ENCODE results near the gene BOC. TPM values are rescaled to one million over a fixed set of nuclear protein-coding genes. Genes with fewer than 3 reads are reported as not detected.

BOC gene
- total and polyA plus RNA-seq, 4 donors, result 2.9 to 21.9 (median 6.4) TPM

- H3K27ac ChIP-seq (ENCODE audit: low read depth in 1 of 2, low read length in 1 of 2), result no peak overlapping the region
- H3K4me3 ChIP-seq, result no peak overlapping the region
- TF ChIP-seq, protein P1, sequence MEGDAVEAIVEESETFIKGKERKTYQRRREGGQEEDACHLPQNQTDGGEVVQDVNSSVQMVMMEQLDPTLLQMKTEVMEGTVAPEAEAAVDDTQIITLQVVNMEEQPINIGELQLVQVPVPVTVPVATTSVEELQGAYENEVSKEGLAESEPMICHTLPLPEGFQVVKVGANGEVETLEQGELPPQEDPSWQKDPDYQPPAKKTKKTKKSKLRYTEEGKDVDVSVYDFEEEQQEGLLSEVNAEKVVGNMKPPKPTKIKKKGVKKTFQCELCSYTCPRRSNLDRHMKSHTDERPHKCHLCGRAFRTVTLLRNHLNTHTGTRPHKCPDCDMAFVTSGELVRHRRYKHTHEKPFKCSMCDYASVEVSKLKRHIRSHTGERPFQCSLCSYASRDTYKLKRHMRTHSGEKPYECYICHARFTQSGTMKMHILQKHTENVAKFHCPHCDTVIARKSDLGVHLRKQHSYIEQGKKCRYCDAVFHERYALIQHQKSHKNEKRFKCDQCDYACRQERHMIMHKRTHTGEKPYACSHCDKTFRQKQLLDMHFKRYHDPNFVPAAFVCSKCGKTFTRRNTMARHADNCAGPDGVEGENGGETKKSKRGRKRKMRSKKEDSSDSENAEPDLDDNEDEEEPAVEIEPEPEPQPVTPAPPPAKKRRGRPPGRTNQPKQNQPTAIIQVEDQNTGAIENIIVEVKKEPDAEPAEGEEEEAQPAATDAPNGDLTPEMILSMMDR (IDR thresholded peaks at IDR 0.05; ENCODE audit: control extremely low read depth, extremely low read depth), result no peak
- H3K9me3 ChIP-seq (ENCODE audit: control insufficient read depth in 4 of 4, insufficient read depth in 3 of 4, low read length in 3 of 4), result no peaks in the 10 kb centered on the region
- H3K27me3 ChIP-seq (ENCODE audit: control insufficient read depth in 3 of 3, insufficient read depth in 3 of 3, low read length in 2 of 3), result peaks cover 0 to 4% (median 0%) of the 10 kb centered on the region in 3 donors
- DNase-seq (no peak), ATAC-seq (ENCODE audit: insufficient read depth, low FRiP score) (no peak)
- 82 to 94% methylated on average over 2 of the region's 2 CpGs for WGBS, 2 donors
- peaks cover 0 to 8% (median 0%) of the 10 kb centered on the region in 5 donors for H3K4me1 ChIP-seq (ENCODE audit: control insufficient read depth in 5 of 5, insufficient read depth in 5 of 5, low read length in 5 of 5)
- no peak overlapping the region for H3K9ac ChIP-seq (ENCODE audit: insufficient read depth in 1 of 2, low read length in 2 of 2)
- no peaks in the 10 kb centered on the region for H3K36me3 ChIP-seq (ENCODE audit: control insufficient read depth in 4 of 4, insufficient read depth in 4 of 4, low read length in 4 of 4)
Observed at GRCh38 chr3:113205481-113205880, 5.9 kb upstream of the BOC start.

- peak overlapping the region; percentile 40 for H3K4me3 ChIP-seq
- H3K4me1 ChIP-seq (ENCODE audit: control insufficient read depth in 5 of 5, insufficient read depth in 5 of 5, low read length in 5 of 5), result peaks cover 0 to 30% (median 5%) of the 10 kb centered on the region in 5 donors
- H3K27me3 ChIP-seq (ENCODE audit: control insufficient read depth in 3 of 3, insufficient read depth in 3 of 3, low read length in 2 of 3), result peaks cover 0 to 18% (median 2%) of the 10 kb centered on the region in 3 donors
- TF ChIP-seq, protein P1 (IDR thresholded peaks at IDR 0.05; ENCODE audit: control extremely low read depth, extremely low read depth), result no peak
- WGBS, 2 donors, result 39 to 46% methylated on average over 22 of the region's 22 CpGs
- H3K27ac ChIP-seq (ENCODE audit: low read depth in 1 of 2, low read length in 1 of 2), result peak overlapping the region in 1 of 2 donors; percentile 17
- no peak for ATAC-seq (ENCODE audit: insufficient read depth, low FRiP score)
- H3K36me3 ChIP-seq (ENCODE audit: control insufficient read depth in 4 of 4, insufficient read depth in 4 of 4, low read length in 4 of 4), result peaks cover 0 to 3% (median 0%) of the 10 kb centered on the region in 4 donors
- no peaks in the 10 kb centered on the region for H3K9me3 ChIP-seq (ENCODE audit: control insufficient read depth in 4 of 4, insufficient read depth in 3 of 4, low read length in 3 of 4)
- peak; percentile 47 to 72 (median 67) for DNase-seq
- H3K9ac ChIP-seq (ENCODE audit: insufficient read depth in 1 of 2, low read length in 2 of 2), result peak overlapping the region; percentile 21 to 85
Observed at GRCh38 chr3:113210604-113211329, 590 bp upstream of the BOC start.

DNA sequence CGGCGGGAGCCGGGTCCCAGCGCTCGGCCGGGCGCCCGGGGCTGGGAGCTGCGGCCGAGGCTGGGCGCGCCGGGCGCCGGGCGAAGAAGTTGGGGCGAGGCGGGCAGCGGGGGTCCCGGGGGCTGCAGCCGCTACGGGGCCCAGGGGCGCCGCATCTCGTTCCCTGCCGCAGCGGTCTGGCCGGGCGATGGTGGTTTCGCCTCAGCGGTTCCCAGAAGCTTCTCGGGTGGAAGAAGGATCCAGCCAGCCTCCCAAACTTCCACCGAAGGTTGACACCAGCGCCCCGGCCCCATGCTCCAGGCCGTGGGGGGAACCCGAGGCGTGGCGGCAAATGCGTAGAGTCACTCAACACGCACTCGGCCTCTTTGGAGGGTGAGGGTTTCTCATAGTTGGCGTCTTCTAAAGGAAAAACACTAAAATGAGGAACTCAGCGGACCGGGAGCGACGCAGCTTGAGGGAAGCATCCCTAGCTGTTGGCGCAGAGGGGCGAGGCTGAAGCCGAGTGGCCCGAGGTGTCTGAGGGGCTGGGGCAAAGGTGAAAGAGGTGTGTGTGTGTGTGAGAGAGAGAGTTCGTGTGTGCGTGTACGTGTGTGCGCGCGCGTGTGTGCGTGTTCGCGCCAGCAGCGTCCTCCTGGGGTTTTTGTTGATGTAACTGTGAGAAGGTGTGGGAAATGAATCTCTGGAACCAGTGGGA lies 940 bp downstream of the BOC start:
- Histone ChIP-seq H3K27me3 (ENCODE audit: control insufficient read depth in 3 of 3, insufficient read depth in 3 of 3, low read length in 2 of 3) (peaks cover 0 to 18% (median 2%) of the 10 kb centered on the region in 3 donors), H3K4me1 (ENCODE audit: control insufficient read depth in 5 of 5, insufficient read depth in 5 of 5, low read length in 5 of 5) (peaks cover 0 to 30% (median 5%) of the 10 kb centered on the region in 5 donors), H3K4me3 (peak overlapping the region; percentile 40), H3K27ac (ENCODE audit: low read depth in 1 of 2, low read length in 1 of 2) (peak overlapping the region in 1 of 2 donors; percentile 17), H3K9ac (ENCODE audit: insufficient read depth in 1 of 2, low read length in 2 of 2) (peak overlapping the region; percentile 61 to 79), H3K9me3 (ENCODE audit: control insufficient read depth in 4 of 4, insufficient read depth in 3 of 4, low read length in 3 of 4) (no peaks in the 10 kb centered on the region), H3K36me3 (ENCODE audit: control insufficient read depth in 4 of 4, insufficient read depth in 4 of 4, low read length in 4 of 4) (peaks cover 0 to 3% (median 0%) of the 10 kb centered on the region in 4 donors)
- 0 to 2% methylated on average over 58 to 62 of the region's 62 CpGs for WGBS, 2 donors
- peak; percentile 51 to 65 (median 55) for DNase-seq
- TF ChIP-seq, protein P1 (IDR thresholded peaks at IDR 0.05; ENCODE audit: control extremely low read depth, extremely low read depth), result no peak
- peak; percentile 54 for ATAC-seq (ENCODE audit: insufficient read depth, low FRiP score)

Data from lung (tissue), 12 donors.